SK-N-SH (cell line): ENCODE measurements around the gene NTM. TPM values are rescaled to one million over a fixed set of nuclear protein-coding genes. Genes with fewer than 3 reads are reported as not detected.

Experiments
- CTCF ChIA-PET: fragments of 300-600, 350-600 bp; formaldehyde crosslinking; extraction: SDS; loops from one replicate; lab custom pipeline; 2021; lab: Yijun Ruan, JAX
- POLR2A ChIA-PET: fragments of 350-600 bp; sonication (Branson Sonifier 250); formaldehyde crosslinking; extraction: SDS; loops from one replicate; lab custom pipeline; 2020; ENCODE audit warnings: antibody characterized with exemption, inconsistent platforms; lab: Yijun Ruan, JAX
- DNase-seq: peaks from one replicate; pipeline ENCODE4 v3.0.0; 2012
- H2AFZ ChIP-seq: fragments of 200-600 bp; sonication (generic); 2 replicates; pipeline ENCODE4 v1.8.1; 2016; ENCODE audit warnings: antibody characterized with exemption, mild to moderate bottlenecking, low read depth
- H3F3A ChIP-seq: fragments of 200-600 bp; sonication (generic); replicated peaks from 2 replicates; pipeline ENCODE3; 2016; ENCODE audit warnings: antibody characterized with exemption, mild to moderate bottlenecking; ENCODE audit not compliant: insufficient read depth
- H3K27ac ChIP-seq, 2 experiments: fragments of 200-500 bp in 1 of 2; fragments of 200-600 bp in 1 of 2; sonication (Bioruptor generic) in 1 of 2; sonication (generic), shearing (Covaris generic) in 1 of 2; 2 replicates each; pipeline versions ENCODE4 v1.5.1 to v1.6.1; 2014 to 2016; ENCODE audit warnings: low read depth in 2 of 2, inconsistent platforms in 1 of 2, low read length in 1 of 2, mild to moderate bottlenecking in 1 of 2, mixed read lengths in 1 of 2
- H3K27me3 ChIP-seq: fragments of 200-600 bp; sonication (generic), shearing (Covaris generic); 2 replicates; pipeline ENCODE4 v1.6.1; 2016; ENCODE audit warnings: mixed run types; ENCODE audit not compliant: insufficient read depth
- H3K36me3 ChIP-seq, 2 experiments: fragments of 200-500 bp in 1 of 2; fragments of 200-600 bp in 1 of 2; sonication (Bioruptor generic) in 1 of 2; sonication (generic) in 1 of 2; replicated peaks in 1 of 2; 2 replicates each; pipeline versions ENCODE3 to v1.5.1; 2014 to 2016; ENCODE audit warnings: low read length in 1 of 2, mild to moderate bottlenecking in 1 of 2; ENCODE audit not compliant: insufficient read depth in 2 of 2, control insufficient read depth in 1 of 2
- H3K4me1 ChIP-seq, 2 experiments: fragments of 200-500 bp in 1 of 2; fragments of 200-600 bp in 1 of 2; sonication (Bioruptor generic) in 1 of 2; sonication (generic), shearing (Covaris generic) in 1 of 2; 2 replicates each; pipeline versions ENCODE4 v1.5.1 to v1.6.1; 2014 to 2016; ENCODE audit warnings: low read depth in 1 of 2, low read length in 1 of 2, mixed run types in 1 of 2; ENCODE audit not compliant: insufficient read depth in 2 of 2, control insufficient read depth in 1 of 2
- H3K4me2 ChIP-seq: fragments of 200-600 bp; sonication (generic), shearing (Covaris generic); 2 replicates; pipeline ENCODE4 v1.6.1; 2017; ENCODE audit warnings: mixed run types
- H3K4me3 ChIP-seq, 2 experiments: fragments of 200-500 bp in 1 of 2; fragments of 200-600 bp in 1 of 2; sonication (Bioruptor generic) in 1 of 2; sonication (generic), shearing (Covaris generic) in 1 of 2; 2 replicates each; pipeline versions ENCODE4 v1.5.1 to v1.8.1; 2014 to 2016; ENCODE audit warnings: low read depth in 2 of 2, inconsistent platforms in 1 of 2, low read length in 1 of 2, mild to moderate bottlenecking in 1 of 2, mixed read lengths in 1 of 2, moderate library complexity in 1 of 2
- H3K79me2 ChIP-seq: fragments of 200-600 bp; sonication (generic); 2 replicates; pipeline ENCODE4 v1.8.1; 2017; ENCODE audit warnings: mild to moderate bottlenecking; ENCODE audit not compliant: insufficient read depth
- H3K9ac ChIP-seq: fragments of 200-600 bp; sonication (generic); 2 replicates; pipeline ENCODE4 v1.6.1; 2017; ENCODE audit warnings: mixed run types
- H3K9me2 ChIP-seq: fragments of 200-600 bp; sonication (generic); 2 replicates; pipeline ENCODE4 v1.6.1; 2017; ENCODE audit warnings: mixed run types
- H3K9me3 ChIP-seq: fragments of 200-600 bp; sonication (generic); 2 replicates; pipeline ENCODE4 v1.6.1; 2017; ENCODE audit warnings: mixed run types, mild to moderate bottlenecking, moderate library complexity
- H4K20me1 ChIP-seq: fragments of 200-600 bp; sonication (generic); 2 replicates; pipeline ENCODE4 v1.6.1; 2017; ENCODE audit warnings: mild to moderate bottlenecking, mixed run types; ENCODE audit not compliant: insufficient read depth
- EZH2phosphoT487 ChIP-seq: fragments of 200-600 bp; sonication (generic); IDR thresholded peaks from 2 replicates; pipeline ENCODE4 v1.6.1; 2017; ENCODE audit warnings: low read depth, mixed run types, mild to moderate bottlenecking, antibody characterized with exemption, moderate library complexity, borderline replicate concordance
- GABPA ChIP-seq: IDR thresholded peaks from 2 replicates; pipeline ENCODE4 v1.4.0; 2012; ENCODE audit warnings: low read depth, mild to moderate bottlenecking
- NRF1 ChIP-seq: IDR thresholded peaks from 2 replicates; pipeline ENCODE4 v1.6.1; 2012; ENCODE audit warnings: low read depth, mild to moderate bottlenecking, low read length
- POLR2AphosphoS5 ChIP-seq: IDR thresholded peaks from 2 replicates; pipeline ENCODE4 v1.6.1; 2012; ENCODE audit warnings: low read depth, low read length
- RAD21 ChIP-seq: IDR thresholded peaks from 2 replicates; pipeline ENCODE4 v1.6.1; 2012; ENCODE audit warnings: mild to moderate bottlenecking, low read length
- SIN3A ChIP-seq: IDR thresholded peaks from 2 replicates; pipeline ENCODE4 v1.6.1; 2012; ENCODE audit warnings: low read depth, mild to moderate bottlenecking, low read length, moderate library complexity, borderline replicate concordance
- YY1 ChIP-seq: IDR thresholded peaks from 2 replicates; pipeline ENCODE4 v1.4.0; 2012; ENCODE audit warnings: low read depth, mild to moderate bottlenecking
- WGBS: methylation state at CpG from one replicate; pipeline ENCODE4 v1.1.6; 2017; ENCODE audit warnings: low lambda C conversion rate; 5-methylcytosine and 5-hydroxymethylcytosine counted together
- polyA plus RNA-seq, 3 experiments: library from polyadenylated mRNA; depleted of rRNA; stranded (reverse); fragments of >200 nt; gene quantifications; 2 replicates each; pipeline ENCODE4 v1.2.3, GENCODE V29; 2012
- TF ChIP-seq, protein P1 (sequence below): IDR thresholded peaks from 2 replicates; pipeline ENCODE4 v1.6.1; 2012; ENCODE audit warnings: mild to moderate bottlenecking, low read depth, low read length, moderate library complexity
- TF ChIP-seq, protein P2 (sequence below): fragments of 200-600 bp; sonication (generic); IDR thresholded peaks from 2 replicates; pipeline ENCODE4 v1.6.1; 2017; ENCODE audit warnings: antibody characterized with exemption, mild to moderate bottlenecking, moderate library complexity
- TF ChIP-seq, protein P3 (sequence below): IDR thresholded peaks from 2 replicates; pipeline ENCODE4; 2012
- TF ChIP-seq, protein P4 (sequence below): fragments of 150-350 bp; IDR thresholded peaks from 2 replicates; pipeline ENCODE4 v1.6.1; 2016; ENCODE audit warnings: mild to moderate bottlenecking, low read depth, low read length
- TF ChIP-seq, protein P5 (sequence below): IDR thresholded peaks from 2 replicates; pipeline ENCODE4 v1.4.0; 2012; ENCODE audit warnings: low read depth, borderline replicate concordance

Gene NTM
- polyA plus RNA-seq, 1 of the 3 experiments (the other 2 are of a cell fraction) = 20.0 TPM

DNA sequence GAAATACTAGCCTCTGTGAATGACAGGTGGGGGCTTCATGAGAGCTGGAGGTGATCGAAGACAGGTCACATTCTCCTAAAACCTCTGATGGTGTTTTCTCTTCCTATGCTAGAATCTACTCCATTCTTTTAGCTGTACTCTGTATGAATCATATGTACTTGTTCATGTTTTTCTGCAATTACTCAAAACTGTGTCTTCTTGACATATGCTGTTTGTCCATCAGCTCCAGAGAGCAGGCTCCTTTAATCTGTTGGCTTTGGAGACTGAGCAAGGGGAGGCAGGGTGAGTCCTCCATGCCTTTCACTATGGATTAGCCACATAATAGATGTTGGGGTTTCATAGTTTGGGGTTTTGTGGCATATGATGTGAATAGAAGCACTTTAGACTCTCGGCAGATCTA is 598.8 kb downstream of the NTM start (continued):
- TF ChIP-seq, protein P1, sequence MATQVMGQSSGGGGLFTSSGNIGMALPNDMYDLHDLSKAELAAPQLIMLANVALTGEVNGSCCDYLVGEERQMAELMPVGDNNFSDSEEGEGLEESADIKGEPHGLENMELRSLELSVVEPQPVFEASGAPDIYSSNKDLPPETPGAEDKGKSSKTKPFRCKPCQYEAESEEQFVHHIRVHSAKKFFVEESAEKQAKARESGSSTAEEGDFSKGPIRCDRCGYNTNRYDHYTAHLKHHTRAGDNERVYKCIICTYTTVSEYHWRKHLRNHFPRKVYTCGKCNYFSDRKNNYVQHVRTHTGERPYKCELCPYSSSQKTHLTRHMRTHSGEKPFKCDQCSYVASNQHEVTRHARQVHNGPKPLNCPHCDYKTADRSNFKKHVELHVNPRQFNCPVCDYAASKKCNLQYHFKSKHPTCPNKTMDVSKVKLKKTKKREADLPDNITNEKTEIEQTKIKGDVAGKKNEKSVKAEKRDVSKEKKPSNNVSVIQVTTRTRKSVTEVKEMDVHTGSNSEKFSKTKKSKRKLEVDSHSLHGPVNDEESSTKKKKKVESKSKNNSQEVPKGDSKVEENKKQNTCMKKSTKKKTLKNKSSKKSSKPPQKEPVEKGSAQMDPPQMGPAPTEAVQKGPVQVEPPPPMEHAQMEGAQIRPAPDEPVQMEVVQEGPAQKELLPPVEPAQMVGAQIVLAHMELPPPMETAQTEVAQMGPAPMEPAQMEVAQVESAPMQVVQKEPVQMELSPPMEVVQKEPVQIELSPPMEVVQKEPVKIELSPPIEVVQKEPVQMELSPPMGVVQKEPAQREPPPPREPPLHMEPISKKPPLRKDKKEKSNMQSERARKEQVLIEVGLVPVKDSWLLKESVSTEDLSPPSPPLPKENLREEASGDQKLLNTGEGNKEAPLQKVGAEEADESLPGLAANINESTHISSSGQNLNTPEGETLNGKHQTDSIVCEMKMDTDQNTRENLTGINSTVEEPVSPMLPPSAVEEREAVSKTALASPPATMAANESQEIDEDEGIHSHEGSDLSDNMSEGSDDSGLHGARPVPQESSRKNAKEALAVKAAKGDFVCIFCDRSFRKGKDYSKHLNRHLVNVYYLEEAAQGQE = no peak
- TF ChIP-seq GABPA (no peak), RAD21 (no peak)

DNA sequence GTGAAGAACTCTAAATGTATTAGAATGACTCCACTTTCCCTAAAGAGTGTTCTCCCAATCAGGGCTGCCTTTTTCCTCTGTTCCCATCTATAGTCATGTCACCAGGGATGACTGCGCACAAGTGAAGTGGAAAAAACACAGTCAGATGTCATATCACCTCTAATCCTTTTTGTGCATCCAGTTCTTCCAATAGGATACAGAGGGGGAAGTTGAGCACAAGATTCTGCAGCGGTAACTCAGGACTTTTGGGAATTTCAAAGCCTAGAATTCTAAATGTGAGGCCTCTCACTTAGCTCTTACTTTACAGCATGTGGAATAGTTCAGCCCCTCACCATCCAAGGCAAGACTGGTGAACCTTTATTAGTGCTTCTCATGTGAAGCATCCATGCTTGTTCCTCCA is 602.6 kb downstream of the NTM start:
- Histone ChIP-seq H3K27me3 (no peaks in the 10 kb centered on the region), H4K20me1 (no peaks in the 10 kb centered on the region), H3K9ac (no peak overlapping the region), H3K4me1 (peaks cover 0 to 17% of the 10 kb centered on the region in 2 experiments; a peak in 3 of 4 replicates), H3K4me3 (no peak overlapping the region), H3K4me2 (no peak overlapping the region), H3K9me3 (no peaks in the 10 kb centered on the region), H3F3A (no peaks in the 10 kb centered on the region), H3K27ac (no peak overlapping the region), H2AFZ (no peak overlapping the region), H3K36me3 (no peaks in the 10 kb centered on the region), H3K79me2 (no peaks in the 10 kb centered on the region), H3K9me2 (no peaks in the 10 kb centered on the region)
- TF ChIP-seq, protein P2, sequence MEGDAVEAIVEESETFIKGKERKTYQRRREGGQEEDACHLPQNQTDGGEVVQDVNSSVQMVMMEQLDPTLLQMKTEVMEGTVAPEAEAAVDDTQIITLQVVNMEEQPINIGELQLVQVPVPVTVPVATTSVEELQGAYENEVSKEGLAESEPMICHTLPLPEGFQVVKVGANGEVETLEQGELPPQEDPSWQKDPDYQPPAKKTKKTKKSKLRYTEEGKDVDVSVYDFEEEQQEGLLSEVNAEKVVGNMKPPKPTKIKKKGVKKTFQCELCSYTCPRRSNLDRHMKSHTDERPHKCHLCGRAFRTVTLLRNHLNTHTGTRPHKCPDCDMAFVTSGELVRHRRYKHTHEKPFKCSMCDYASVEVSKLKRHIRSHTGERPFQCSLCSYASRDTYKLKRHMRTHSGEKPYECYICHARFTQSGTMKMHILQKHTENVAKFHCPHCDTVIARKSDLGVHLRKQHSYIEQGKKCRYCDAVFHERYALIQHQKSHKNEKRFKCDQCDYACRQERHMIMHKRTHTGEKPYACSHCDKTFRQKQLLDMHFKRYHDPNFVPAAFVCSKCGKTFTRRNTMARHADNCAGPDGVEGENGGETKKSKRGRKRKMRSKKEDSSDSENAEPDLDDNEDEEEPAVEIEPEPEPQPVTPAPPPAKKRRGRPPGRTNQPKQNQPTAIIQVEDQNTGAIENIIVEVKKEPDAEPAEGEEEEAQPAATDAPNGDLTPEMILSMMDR = no peak
- TF ChIP-seq, protein P3, sequence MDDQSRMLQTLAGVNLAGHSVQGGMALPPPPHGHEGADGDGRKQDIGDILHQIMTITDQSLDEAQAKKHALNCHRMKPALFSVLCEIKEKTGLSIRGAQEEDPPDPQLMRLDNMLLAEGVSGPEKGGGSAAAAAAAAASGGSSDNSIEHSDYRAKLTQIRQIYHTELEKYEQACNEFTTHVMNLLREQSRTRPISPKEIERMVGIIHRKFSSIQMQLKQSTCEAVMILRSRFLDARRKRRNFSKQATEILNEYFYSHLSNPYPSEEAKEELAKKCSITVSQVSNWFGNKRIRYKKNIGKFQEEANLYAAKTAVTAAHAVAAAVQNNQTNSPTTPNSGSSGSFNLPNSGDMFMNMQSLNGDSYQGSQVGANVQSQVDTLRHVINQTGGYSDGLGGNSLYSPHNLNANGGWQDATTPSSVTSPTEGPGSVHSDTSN = no peak
- no peak for TF ChIP-seq YY1
- TF ChIP-seq EZH2phosphoT487 = no peak
- no peak for TF ChIP-seq NRF1
- no peak for TF ChIP-seq SIN3A
- no peak for TF ChIP-seq POLR2AphosphoS5
- TF ChIP-seq, protein P4, sequence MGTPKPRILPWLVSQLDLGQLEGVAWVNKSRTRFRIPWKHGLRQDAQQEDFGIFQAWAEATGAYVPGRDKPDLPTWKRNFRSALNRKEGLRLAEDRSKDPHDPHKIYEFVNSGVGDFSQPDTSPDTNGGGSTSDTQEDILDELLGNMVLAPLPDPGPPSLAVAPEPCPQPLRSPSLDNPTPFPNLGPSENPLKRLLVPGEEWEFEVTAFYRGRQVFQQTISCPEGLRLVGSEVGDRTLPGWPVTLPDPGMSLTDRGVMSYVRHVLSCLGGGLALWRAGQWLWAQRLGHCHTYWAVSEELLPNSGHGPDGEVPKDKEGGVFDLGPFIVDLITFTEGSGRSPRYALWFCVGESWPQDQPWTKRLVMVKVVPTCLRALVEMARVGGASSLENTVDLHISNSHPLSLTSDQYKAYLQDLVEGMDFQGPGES = no peak
- TF ChIP-seq, protein P5, sequence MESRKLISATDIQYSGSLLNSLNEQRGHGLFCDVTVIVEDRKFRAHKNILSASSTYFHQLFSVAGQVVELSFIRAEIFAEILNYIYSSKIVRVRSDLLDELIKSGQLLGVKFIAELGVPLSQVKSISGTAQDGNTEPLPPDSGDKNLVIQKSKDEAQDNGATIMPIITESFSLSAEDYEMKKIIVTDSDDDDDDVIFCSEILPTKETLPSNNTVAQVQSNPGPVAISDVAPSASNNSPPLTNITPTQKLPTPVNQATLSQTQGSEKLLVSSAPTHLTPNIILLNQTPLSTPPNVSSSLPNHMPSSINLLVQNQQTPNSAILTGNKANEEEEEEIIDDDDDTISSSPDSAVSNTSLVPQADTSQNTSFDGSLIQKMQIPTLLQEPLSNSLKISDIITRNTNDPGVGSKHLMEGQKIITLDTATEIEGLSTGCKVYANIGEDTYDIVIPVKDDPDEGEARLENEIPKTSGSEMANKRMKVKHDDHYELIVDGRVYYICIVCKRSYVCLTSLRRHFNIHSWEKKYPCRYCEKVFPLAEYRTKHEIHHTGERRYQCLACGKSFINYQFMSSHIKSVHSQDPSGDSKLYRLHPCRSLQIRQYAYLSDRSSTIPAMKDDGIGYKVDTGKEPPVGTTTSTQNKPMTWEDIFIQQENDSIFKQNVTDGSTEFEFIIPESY = no peak
- ChIA-PET POLR2A (no interaction called here), CTCF (no interaction called here)
- DNase-seq = no peak
- 88% methylated on average over 2 of the region's 2 CpGs for WGBS
